IPS DF 19.7 (cell line): Measurements from ENCODE around the gene KIF15.

ENCODE experiments used
- DNase-seq: peaks from one replicate; pipeline ENCODE4 v3.0.0-alpha.2; 2013; ENCODE audit warnings: low read depth, low spot score

KIF15 gene

GRCh38 chr3:44875596-44875995 lies 114.0 kb downstream of the KIF15 start:
- DNase-seq = no peak

GRCh38 chr3:44877333-44877732 lies 115.7 kb downstream of the KIF15 start:
- no peak for DNase-seq

GRCh38 chr3:44880284-44880683 lies 118.7 kb downstream of the KIF15 start:
- DNase-seq = no peak

GRCh38 chr3:44883213-44883955 lies 121.8 kb downstream of the KIF15 start:
- DNase-seq = no peak

- DNase-seq = no peak
Observed at GRCh38 chr3:44883999-44884431, 122.4 kb downstream of the KIF15 start.

- no peak for DNase-seq
Observed at GRCh38 chr3:44885618-44886017, 124.0 kb downstream of the KIF15 start.

GRCh38 chr3:44886561-44886960 lies 125.0 kb downstream of the KIF15 start:
- DNase-seq = no peak

DNA sequence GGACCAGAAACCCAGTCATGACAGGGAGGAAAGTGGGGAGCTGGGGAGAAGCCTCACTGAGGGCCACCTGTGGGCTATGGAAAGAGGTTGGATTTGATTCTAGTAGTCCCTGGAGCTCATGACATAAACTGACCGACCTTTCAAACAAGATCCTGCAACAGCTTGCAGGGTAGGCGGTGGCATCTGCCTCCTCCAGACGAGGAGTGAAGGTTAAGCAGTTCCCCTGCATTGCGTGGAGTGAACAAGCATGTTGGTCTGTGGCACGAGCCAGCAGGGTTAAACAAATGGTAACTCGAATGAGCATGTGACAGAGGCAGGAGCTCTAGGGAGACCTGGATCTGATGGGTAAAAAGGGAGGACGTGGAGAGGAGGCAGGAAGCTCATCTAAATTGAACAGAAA lies 125.5 kb downstream of the KIF15 start:
- no peak for DNase-seq

GRCh38 chr3:44890258-44890657 lies 128.7 kb downstream of the KIF15 start:
- DNase-seq = no peak

- DNase-seq = no peak
Observed at GRCh38 chr3:44890852-44891251, 129.3 kb downstream of the KIF15 start.

- DNase-seq = no peak
Observed at GRCh38 chr3:44892689-44893088, 131.1 kb downstream of the KIF15 start.

- DNase-seq = no peak
Observed at GRCh38 chr3:44893097-44893496, 131.5 kb downstream of the KIF15 start.

- DNase-seq = no peak
Observed at GRCh38 chr3:44894485-44894884, 132.9 kb downstream of the KIF15 start.

DNA sequence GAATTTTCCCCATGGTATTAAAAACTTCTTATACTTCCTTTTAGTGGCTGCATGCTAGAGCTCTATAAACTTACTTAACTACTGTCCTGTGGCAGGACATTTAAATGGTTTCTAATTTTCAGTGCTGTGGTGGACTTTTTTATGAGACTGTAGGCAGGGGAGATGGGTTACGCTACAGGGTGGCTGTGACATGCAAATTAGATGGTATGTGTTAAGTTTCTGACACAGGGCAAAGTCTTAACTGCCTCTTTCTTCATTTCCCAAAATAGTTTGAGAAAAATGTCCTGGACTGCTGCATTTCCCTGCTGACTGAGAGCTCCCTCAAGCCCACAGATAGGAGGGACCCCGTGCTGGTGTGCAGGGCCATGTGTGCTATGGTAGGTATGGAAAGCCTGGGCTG lies 134.8 kb downstream of the KIF15 start:
- no peak for DNase-seq

- DNase-seq = no peak
Observed at GRCh38 chr3:44899683-44900367, 138.2 kb downstream of the KIF15 start.

GRCh38 chr3:44902628-44903027 lies 141.0 kb downstream of the KIF15 start:
- no peak for DNase-seq
